ENCODE data around the gene TNNI3K.

TNNI3K gene

DNA sequence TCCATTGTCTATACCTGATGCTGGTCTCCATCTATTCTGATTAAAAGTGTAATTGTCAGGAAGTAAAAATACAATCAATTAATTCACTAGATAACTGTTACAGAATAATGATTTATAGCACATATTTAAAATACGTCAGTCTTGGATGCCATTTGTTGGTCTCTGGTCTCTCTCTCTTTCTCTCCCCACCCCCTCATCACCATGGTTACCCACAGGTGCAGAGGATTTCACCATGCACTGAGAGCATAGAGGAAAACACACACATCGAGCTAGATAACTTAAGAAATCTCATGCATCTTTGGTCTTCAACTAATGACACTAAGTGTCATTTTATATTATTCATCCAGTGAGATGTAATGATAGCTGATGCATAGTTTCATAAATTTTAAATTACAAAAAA is 243.8 kb downstream of the TNNI3K start:
- Histone ChIP-seq H3K36me3 (replicated peaks; ENCODE audit: insufficient read depth, low read length) (no peaks in the 10 kb centered on the region), H3K79me2 (ENCODE audit: low read length) (no peaks in the 10 kb centered on the region), H3K4me2 (ENCODE audit: low read depth, low read length) (no peak overlapping the region), H3K4me3 (ENCODE audit: low read length) (no peak overlapping the region), H3K27ac (ENCODE audit: low read length) (no peak overlapping the region), H3K9me3 (replicated peaks; ENCODE audit: insufficient read depth, low read length) (no peaks in the 10 kb centered on the region), H3K27me3 (replicated peaks; ENCODE audit: insufficient read depth, low read length) (no peaks in the 10 kb centered on the region), H3F3A (ENCODE audit: insufficient read depth, low read length) (no peaks in the 10 kb centered on the region), H3K9ac (ENCODE audit: low read length) (no peak overlapping the region), H4K20me1 (ENCODE audit: insufficient read depth, low read length) (no peaks in the 10 kb centered on the region), H3K4me1 (ENCODE audit: low read length) (no peaks in the 10 kb centered on the region), H3K9me2 (replicated peaks; ENCODE audit: insufficient read depth, low read length) (no peaks in the 10 kb centered on the region), H2AFZ (ENCODE audit: low read length) (no peak overlapping the region)
- TF ChIP-seq EZH2phosphoT487 (IDR thresholded peaks at IDR 0.05; ENCODE audit: low read length) (no peak), EZH2 (optimal IDR thresholded peaks at IDR 0.05; ENCODE audit: low read depth, low read length) (no peak)
- TF ChIP-seq, protein P1, sequence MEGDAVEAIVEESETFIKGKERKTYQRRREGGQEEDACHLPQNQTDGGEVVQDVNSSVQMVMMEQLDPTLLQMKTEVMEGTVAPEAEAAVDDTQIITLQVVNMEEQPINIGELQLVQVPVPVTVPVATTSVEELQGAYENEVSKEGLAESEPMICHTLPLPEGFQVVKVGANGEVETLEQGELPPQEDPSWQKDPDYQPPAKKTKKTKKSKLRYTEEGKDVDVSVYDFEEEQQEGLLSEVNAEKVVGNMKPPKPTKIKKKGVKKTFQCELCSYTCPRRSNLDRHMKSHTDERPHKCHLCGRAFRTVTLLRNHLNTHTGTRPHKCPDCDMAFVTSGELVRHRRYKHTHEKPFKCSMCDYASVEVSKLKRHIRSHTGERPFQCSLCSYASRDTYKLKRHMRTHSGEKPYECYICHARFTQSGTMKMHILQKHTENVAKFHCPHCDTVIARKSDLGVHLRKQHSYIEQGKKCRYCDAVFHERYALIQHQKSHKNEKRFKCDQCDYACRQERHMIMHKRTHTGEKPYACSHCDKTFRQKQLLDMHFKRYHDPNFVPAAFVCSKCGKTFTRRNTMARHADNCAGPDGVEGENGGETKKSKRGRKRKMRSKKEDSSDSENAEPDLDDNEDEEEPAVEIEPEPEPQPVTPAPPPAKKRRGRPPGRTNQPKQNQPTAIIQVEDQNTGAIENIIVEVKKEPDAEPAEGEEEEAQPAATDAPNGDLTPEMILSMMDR (IDR thresholded peaks at IDR 0.05; ENCODE audit: low read length), result no peak
- no peak for DNase-seq

DNA sequence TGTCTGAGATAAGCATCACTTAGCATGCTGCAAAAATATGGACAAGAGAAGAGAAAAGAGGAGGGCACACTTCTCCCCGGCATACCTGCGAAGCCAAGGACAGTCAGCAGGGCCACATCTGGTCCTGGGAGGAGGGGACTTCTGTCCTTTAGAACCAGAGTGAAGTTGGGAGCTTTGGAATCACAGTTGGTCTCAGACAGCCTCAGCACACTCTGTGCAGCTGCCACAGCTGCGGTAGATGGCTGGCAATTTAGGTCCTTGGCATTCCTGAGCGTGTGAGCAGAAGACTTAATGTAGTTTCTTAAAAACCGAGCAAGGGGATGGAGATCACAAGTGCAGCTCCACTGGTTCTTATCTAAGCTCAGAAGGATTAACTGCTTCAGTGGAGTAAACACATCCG is 244.9 kb downstream of the TNNI3K start:
- Histone ChIP-seq H3K27ac (ENCODE audit: low read length) (no peak overlapping the region), H2AFZ (ENCODE audit: low read length) (no peak overlapping the region), H3K9me3 (replicated peaks; ENCODE audit: insufficient read depth, low read length) (no peaks in the 10 kb centered on the region), H3K79me2 (ENCODE audit: low read length) (no peaks in the 10 kb centered on the region), H3K9ac (ENCODE audit: low read length) (no peak overlapping the region), H3K27me3 (replicated peaks; ENCODE audit: insufficient read depth, low read length) (no peaks in the 10 kb centered on the region), H4K20me1 (ENCODE audit: insufficient read depth, low read length) (no peaks in the 10 kb centered on the region), H3K9me2 (replicated peaks; ENCODE audit: insufficient read depth, low read length) (no peaks in the 10 kb centered on the region), H3K36me3 (replicated peaks; ENCODE audit: insufficient read depth, low read length) (no peaks in the 10 kb centered on the region), H3F3A (ENCODE audit: insufficient read depth, low read length) (no peaks in the 10 kb centered on the region), H3K4me2 (ENCODE audit: low read depth, low read length) (no peak overlapping the region), H3K4me1 (ENCODE audit: low read length) (no peaks in the 10 kb centered on the region), H3K4me3 (ENCODE audit: low read length) (no peak overlapping the region)
- TF ChIP-seq, protein P1 (IDR thresholded peaks at IDR 0.05; ENCODE audit: low read length), result no peak
- no peak for TF ChIP-seq EZH2phosphoT487 (IDR thresholded peaks at IDR 0.05; ENCODE audit: low read length)
- TF ChIP-seq EZH2 (optimal IDR thresholded peaks at IDR 0.05; ENCODE audit: low read depth, low read length), result no peak
- DNase-seq, result no peak

GRCh38 chr1:74481607-74482006 is 246.4 kb downstream of the TNNI3K start:
- no peak overlapping the region for H3K4me3 ChIP-seq (ENCODE audit: low read length)
- H3K27me3 ChIP-seq (replicated peaks; ENCODE audit: insufficient read depth, low read length), result no peaks in the 10 kb centered on the region
- H3K4me1 ChIP-seq (ENCODE audit: low read length), result no peaks in the 10 kb centered on the region
- no peak overlapping the region for H2AFZ ChIP-seq (ENCODE audit: low read length)
- H3K79me2 ChIP-seq (ENCODE audit: low read length), result no peaks in the 10 kb centered on the region
- no peak overlapping the region for H3K4me2 ChIP-seq (ENCODE audit: low read depth, low read length)
- no peaks in the 10 kb centered on the region for H3K9me3 ChIP-seq (replicated peaks; ENCODE audit: insufficient read depth, low read length)
- H3K9ac ChIP-seq (ENCODE audit: low read length), result no peak overlapping the region
- TF ChIP-seq, protein P1 (IDR thresholded peaks at IDR 0.05; ENCODE audit: low read length), result no peak
- TF ChIP-seq EZH2phosphoT487 (IDR thresholded peaks at IDR 0.05; ENCODE audit: low read length), result no peak
- no peak for TF ChIP-seq EZH2 (optimal IDR thresholded peaks at IDR 0.05; ENCODE audit: low read depth, low read length)
- H3K36me3 ChIP-seq (replicated peaks; ENCODE audit: insufficient read depth, low read length), result no peaks in the 10 kb centered on the region
- no peaks in the 10 kb centered on the region for H3F3A ChIP-seq (ENCODE audit: insufficient read depth, low read length)
- no peaks in the 10 kb centered on the region for H3K9me2 ChIP-seq (replicated peaks; ENCODE audit: insufficient read depth, low read length)
- no peak overlapping the region for H3K27ac ChIP-seq (ENCODE audit: low read length)
- H4K20me1 ChIP-seq (ENCODE audit: insufficient read depth, low read length), result no peaks in the 10 kb centered on the region
- no peak for DNase-seq
